A549 treated with Mapracorat at 1 μM for 4 hours (cell line): ENCODE measurements around the gene GCLC. TPM values are rescaled to one million over a fixed set of nuclear protein-coding genes. Genes with fewer than 3 reads are reported as not detected.

Experiments used
- total RNA-seq: library from RNA; stranded (reverse); fragments of 200-300 nt; extraction: Qiagen RNA extraction; gene quantifications from 5 replicates; pipeline ENCODE4 v1.2.3, GENCODE V29; 2022

GCLC gene
- 92.5 to 122 TPM (median 95.3 TPM) in 5 replicates for total RNA-seq

DNA sequence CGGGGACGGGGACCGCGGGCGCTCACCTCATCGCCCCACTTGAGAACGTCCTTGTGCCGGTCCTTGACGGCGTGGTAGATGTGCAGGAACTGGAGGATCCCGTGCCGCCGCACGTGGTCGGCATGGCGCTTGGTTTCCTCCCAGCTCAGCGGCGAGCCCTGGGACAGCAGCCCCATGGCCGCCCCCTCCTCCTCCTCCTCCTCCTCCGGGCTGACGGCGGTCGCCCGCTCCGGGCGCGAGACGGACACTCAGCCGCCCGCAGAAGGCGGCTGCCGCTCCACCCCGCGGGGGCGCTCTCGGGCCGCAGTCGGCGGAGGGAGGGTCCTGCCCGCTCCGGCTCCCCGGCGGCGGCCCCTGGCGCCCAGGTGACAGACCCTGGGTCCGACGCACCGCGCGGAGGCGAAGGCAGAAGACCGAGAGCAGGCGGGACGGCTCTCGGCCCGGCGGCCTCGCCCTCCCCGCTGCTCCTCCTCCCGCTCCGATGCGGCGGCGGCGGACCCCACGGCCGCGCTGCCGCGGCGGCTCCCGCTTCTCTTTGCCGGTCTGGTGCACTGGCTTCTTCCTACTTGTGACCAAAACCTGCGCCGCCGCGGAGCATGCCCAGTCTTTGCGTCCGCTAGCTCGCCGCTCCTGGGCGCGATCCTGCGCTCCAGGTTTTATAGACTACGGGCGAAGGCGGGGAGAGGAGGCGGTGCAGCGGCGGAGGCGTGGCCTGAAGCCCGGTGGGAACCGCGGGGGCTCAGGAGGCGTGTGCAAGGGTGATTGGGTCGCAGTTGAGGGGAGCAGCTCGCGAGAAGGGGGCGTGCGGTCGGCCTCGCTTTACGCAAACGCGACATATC, at the start of gene GCLC:
TSS of gene GCLC (minus strand) at position 632 of the 839 bp plus-strand sequence. CDS start at position 176, 456 bp downstream.

Other genes starting within 250 kb of the GCLC start
- 60.8 to 70.9 TPM (median 67.8 TPM) in 5 replicates for gene ELOVL5, start 196.2 kb downstream of the GCLC start, total RNA-seq
- 0.06 to 0.11 TPM (median 0.07 TPM) in 5 replicates for gene KLHL31, start 120.7 kb upstream of the GCLC start, total RNA-seq
- 5.0 to 6.6 TPM (median 6.4 TPM) in 5 replicates for gene LRRC1, start 249.9 kb upstream of the GCLC start, total RNA-seq